Suprapubic skin (tissue), 4 donors: ENCODE measurements around the gene FAH. TPM values are rescaled to one million over a fixed set of nuclear protein-coding genes. Genes with fewer than 3 reads are reported as not detected.

Experiments used
- DNase-seq, 2 donors: peaks; one replicate each; pipeline ENCODE4 v3.0.0-alpha.2; 2019; ENCODE audit warnings: low spot score in 2 of 2
- H3K27ac ChIP-seq: fragments of 200-600 bp; sonication (generic); one replicate; pipeline ENCODE4 v1.5.1; 2019
- H3K27me3 ChIP-seq: fragments of 200-600 bp; sonication (generic); one replicate; pipeline ENCODE4 v1.5.1; 2019
- H3K36me3 ChIP-seq: fragments of 200-600 bp; sonication (generic); one replicate; pipeline ENCODE4 v1.5.1; 2019
- H3K4me1 ChIP-seq: fragments of 200-600 bp; sonication (generic); one replicate; pipeline ENCODE4 v1.5.1; 2019
- H3K4me3 ChIP-seq: fragments of 200-600 bp; sonication (generic); one replicate; pipeline ENCODE4 v1.5.1; 2019; ENCODE audit warnings: mild to moderate bottlenecking
- H3K9me3 ChIP-seq: fragments of 200-600 bp; sonication (generic); one replicate; pipeline ENCODE4 v1.5.1; 2019
- CTCF ChIP-seq, 2 donors: fragments of 200-600 bp in 1 of 2; fragments of 450-650 bp in 1 of 2; sonication (generic) in 1 of 2; IDR thresholded peaks; one replicate each; pipeline ENCODE4 v1.5.1; 2016 to 2019; ENCODE audit warnings: antibody characterized with exemption in 2 of 2, mild to moderate bottlenecking in 1 of 2, moderate library complexity in 1 of 2
- EP300 ChIP-seq: sonication (generic); formaldehyde crosslinking; IDR thresholded peaks from one replicate; pipeline ENCODE4 v1.6.1; 2017; ENCODE audit warnings: antibody characterized with exemption
- POLR2A ChIP-seq, 2 donors: fragments of 450-650 bp; IDR thresholded peaks; one replicate each; pipeline ENCODE4 v1.6.1; 2017; ENCODE audit warnings: antibody characterized with exemption in 2 of 2, mild to moderate bottlenecking in 2 of 2, moderate library complexity in 2 of 2
- POLR2AphosphoS5 ChIP-seq, 3 donors: sonication (generic); formaldehyde crosslinking; IDR thresholded peaks; one replicate each; pipeline ENCODE4 v1.6.1; 2017; ENCODE audit warnings: antibody characterized with exemption in 3 of 3
- WGBS: methylation state at CpG from one replicate; pipeline ENCODE4 v1.1.5; 2018; 5-methylcytosine and 5-hydroxymethylcytosine counted together
- total RNA-seq, 4 donors: library from RNA; depleted of rRNA; stranded (reverse); fragments of >200 nt; gene quantifications; one replicate each; pipeline ENCODE4 v1.1.0, GENCODE V29; 2016

The FAH gene
- total RNA-seq, 4 donors from 2014 or later: 10.8 to 16.3 (median 12.1) TPM

- H3K9me3 ChIP-seq: no peaks in the 10 kb centered on the region
- H3K27me3 ChIP-seq: no peaks in the 10 kb centered on the region
- TF ChIP-seq POLR2AphosphoS5 (IDR thresholded peaks at IDR 0.05) (no peak), EP300 (no peak), CTCF (IDR thresholded peaks at IDR 0.05) (no peak), POLR2A (IDR thresholded peaks at IDR 0.05) (no peak)
- H3K36me3 ChIP-seq: peaks cover 6% of the 10 kb centered on the region
- DNase-seq: no peak
- 72% methylated on average over 2 of the region's 3 CpGs for WGBS
- no peak overlapping the region for H3K4me3 ChIP-seq
- H3K27ac ChIP-seq: no peak overlapping the region
- H3K4me1 ChIP-seq: peaks cover 10% of the 10 kb centered on the region
Observed at GRCh38 chr15:80107774-80108173, 45.0 kb upstream of the FAH start.

GRCh38 chr15:80109388-80109787, 43.4 kb upstream of the FAH start:
- H3K9me3 ChIP-seq: no peaks in the 10 kb centered on the region
- H3K36me3 ChIP-seq: no peaks in the 10 kb centered on the region
- no peak for TF ChIP-seq EP300
- TF ChIP-seq CTCF (IDR thresholded peaks at IDR 0.05): no peak
- TF ChIP-seq POLR2AphosphoS5 (IDR thresholded peaks at IDR 0.05): no peak
- no peak for TF ChIP-seq POLR2A (IDR thresholded peaks at IDR 0.05)
- no peak overlapping the region for H3K4me3 ChIP-seq
- WGBS: 87% methylated on average over 3 of the region's 3 CpGs
- peaks cover 10% of the 10 kb centered on the region for H3K4me1 ChIP-seq
- no peaks in the 10 kb centered on the region for H3K27me3 ChIP-seq
- H3K27ac ChIP-seq: no peak overlapping the region
- DNase-seq: no peak

- no peaks in the 10 kb centered on the region for H3K27me3 ChIP-seq
- H3K9me3 ChIP-seq: no peaks in the 10 kb centered on the region
- peaks cover 7% of the 10 kb centered on the region for H3K4me1 ChIP-seq
- H3K27ac ChIP-seq: no peak overlapping the region
- H3K36me3 ChIP-seq: no peaks in the 10 kb centered on the region
- no peak for TF ChIP-seq CTCF (IDR thresholded peaks at IDR 0.05)
- no peak for TF ChIP-seq POLR2A (IDR thresholded peaks at IDR 0.05)
- no peak for TF ChIP-seq EP300
- TF ChIP-seq POLR2AphosphoS5 (IDR thresholded peaks at IDR 0.05): no peak
- no peak overlapping the region for H3K4me3 ChIP-seq
- no peak for DNase-seq
Observed at GRCh38 chr15:80110920-80111319, 41.9 kb upstream of the FAH start.

- no peak for DNase-seq
- no peak for TF ChIP-seq CTCF (IDR thresholded peaks at IDR 0.05)
- no peak for TF ChIP-seq EP300
- TF ChIP-seq POLR2AphosphoS5 (IDR thresholded peaks at IDR 0.05): no peak
- no peak for TF ChIP-seq POLR2A (IDR thresholded peaks at IDR 0.05)
- H3K4me1 ChIP-seq: peaks cover 3% of the 10 kb centered on the region
- no peaks in the 10 kb centered on the region for H3K9me3 ChIP-seq
- H3K36me3 ChIP-seq: no peaks in the 10 kb centered on the region
- H3K27me3 ChIP-seq: no peaks in the 10 kb centered on the region
- 81% methylated on average over 4 of the region's 4 CpGs for WGBS
- no peak overlapping the region for H3K27ac ChIP-seq
- H3K4me3 ChIP-seq: no peak overlapping the region
Observed at GRCh38 chr15:80114114-80114513, 38.7 kb upstream of the FAH start.

- TF ChIP-seq POLR2AphosphoS5 (IDR thresholded peaks at IDR 0.05) (no peak), POLR2A (IDR thresholded peaks at IDR 0.05) (no peak), EP300 (no peak), CTCF (IDR thresholded peaks at IDR 0.05) (no peak)
- no peaks in the 10 kb centered on the region for H3K36me3 ChIP-seq
- no peaks in the 10 kb centered on the region for H3K9me3 ChIP-seq
- no peaks in the 10 kb centered on the region for H3K27me3 ChIP-seq
- DNase-seq: no peak
- peaks cover 3% of the 10 kb centered on the region for H3K4me1 ChIP-seq
- no peak overlapping the region for H3K27ac ChIP-seq
- H3K4me3 ChIP-seq: no peak overlapping the region
- 83% methylated on average over 1 of the region's 1 CpG for WGBS
Observed at GRCh38 chr15:80115021-80115420, 37.8 kb upstream of the FAH start.
